KMS-11 (cell line): ENCODE results near the gene ABI3BP.

Source experiments
- H2AFZ ChIP-seq: fragments of 200-600 bp; sonication (generic); 2 replicates; pipeline ENCODE4 v1.6.1; 2016; ENCODE audit warnings: antibody characterized with exemption, mixed run types, low read depth
- H3K27ac ChIP-seq: fragments of 200-600 bp; sonication (generic); 2 replicates; pipeline ENCODE4 v1.6.1; 2016; ENCODE audit warnings: mild to moderate bottlenecking, mixed run types
- H3K27me3 ChIP-seq: fragments of 200-600 bp; sonication (generic); 2 replicates; pipeline ENCODE4 v1.6.1; 2017; ENCODE audit warnings: mild to moderate bottlenecking, low read depth, mixed run types, moderate library complexity; ENCODE audit not compliant: insufficient read depth
- H3K36me3 ChIP-seq: fragments of 200-600 bp; sonication (generic); 2 replicates; pipeline ENCODE4 v1.6.1; 2017; ENCODE audit warnings: mild to moderate bottlenecking, mixed run types; ENCODE audit not compliant: insufficient read depth
- H3K4me1 ChIP-seq: fragments of 200-600 bp; sonication (generic); 2 replicates; pipeline ENCODE4 v1.6.1; 2016; ENCODE audit warnings: mild to moderate bottlenecking, low read depth, mixed run types; ENCODE audit not compliant: poor library complexity, severe bottlenecking
- H3K4me2 ChIP-seq: fragments of 200-600 bp; sonication (generic); 2 replicates; pipeline ENCODE4 v1.7.0; 2016; ENCODE audit warnings: mild to moderate bottlenecking, mixed run types
- H3K4me3 ChIP-seq: fragments of 200-600 bp; sonication (generic); IDR thresholded peaks from 2 replicates; pipeline ENCODE4 v1.6.1; 2017; ENCODE audit warnings: low read depth, low read length, mixed read lengths; ENCODE audit not compliant: insufficient read depth
- H3K79me2 ChIP-seq: fragments of 200-600 bp; sonication (generic); 2 replicates; pipeline ENCODE4 v1.6.1; 2016; ENCODE audit warnings: low read depth, mixed run types; ENCODE audit not compliant: insufficient read depth
- H3K9ac ChIP-seq: fragments of 200-600 bp; sonication (generic); 2 replicates; pipeline ENCODE4 v1.6.1; 2016; ENCODE audit warnings: mild to moderate bottlenecking, mixed run types
- H4K20me1 ChIP-seq: fragments of 200-600 bp; sonication (generic); 2 replicates; pipeline ENCODE4 v1.6.1; 2016; ENCODE audit warnings: mild to moderate bottlenecking, mixed run types; ENCODE audit not compliant: insufficient read depth
- TF ChIP-seq, protein P1 (sequence below): fragments of 200-600 bp; sonication (generic); conservative IDR thresholded peaks from 2 replicates; pipeline ENCODE4 v1.6.1; 2017; ENCODE audit warnings: low read depth, mild to moderate bottlenecking, antibody characterized with exemption, low read length, moderate library complexity, mixed read lengths

The ABI3BP gene

DNA sequence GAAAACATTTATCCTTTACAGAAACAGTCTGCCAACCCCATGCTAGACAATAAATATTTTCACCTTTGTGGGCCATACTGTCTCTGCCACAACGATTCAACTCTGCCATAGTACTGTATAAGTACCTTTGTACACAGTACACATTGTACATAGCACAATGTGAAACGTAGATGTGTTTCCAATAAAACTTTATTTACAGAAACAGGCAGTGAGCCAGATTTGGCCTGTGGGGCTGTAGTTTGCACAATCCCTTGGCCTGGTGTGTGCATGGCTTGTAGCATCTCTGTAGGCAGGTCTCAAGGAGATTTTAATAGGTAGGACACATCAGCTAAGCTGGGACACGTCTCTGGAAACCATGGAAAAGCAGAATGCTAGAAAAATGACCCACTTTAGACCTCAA, 209.6 kb downstream of the ABI3BP start:
- Histone ChIP-seq H3K79me2 (no peaks in the 10 kb centered on the region), H3K4me3 (no peak overlapping the region), H3K36me3 (no peaks in the 10 kb centered on the region), H3K9ac (no peak overlapping the region), H3K4me2 (no peak overlapping the region), H3K27ac (no peak overlapping the region), H3K27me3 (no peaks in the 10 kb centered on the region), H3K4me1 (peaks cover 9% of the 10 kb centered on the region), H2AFZ (no peak overlapping the region), H4K20me1 (no peaks in the 10 kb centered on the region)
- TF ChIP-seq, protein P1, sequence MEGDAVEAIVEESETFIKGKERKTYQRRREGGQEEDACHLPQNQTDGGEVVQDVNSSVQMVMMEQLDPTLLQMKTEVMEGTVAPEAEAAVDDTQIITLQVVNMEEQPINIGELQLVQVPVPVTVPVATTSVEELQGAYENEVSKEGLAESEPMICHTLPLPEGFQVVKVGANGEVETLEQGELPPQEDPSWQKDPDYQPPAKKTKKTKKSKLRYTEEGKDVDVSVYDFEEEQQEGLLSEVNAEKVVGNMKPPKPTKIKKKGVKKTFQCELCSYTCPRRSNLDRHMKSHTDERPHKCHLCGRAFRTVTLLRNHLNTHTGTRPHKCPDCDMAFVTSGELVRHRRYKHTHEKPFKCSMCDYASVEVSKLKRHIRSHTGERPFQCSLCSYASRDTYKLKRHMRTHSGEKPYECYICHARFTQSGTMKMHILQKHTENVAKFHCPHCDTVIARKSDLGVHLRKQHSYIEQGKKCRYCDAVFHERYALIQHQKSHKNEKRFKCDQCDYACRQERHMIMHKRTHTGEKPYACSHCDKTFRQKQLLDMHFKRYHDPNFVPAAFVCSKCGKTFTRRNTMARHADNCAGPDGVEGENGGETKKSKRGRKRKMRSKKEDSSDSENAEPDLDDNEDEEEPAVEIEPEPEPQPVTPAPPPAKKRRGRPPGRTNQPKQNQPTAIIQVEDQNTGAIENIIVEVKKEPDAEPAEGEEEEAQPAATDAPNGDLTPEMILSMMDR: no peak

GRCh38 chr3:100782906-100783305, 210.3 kb downstream of the ABI3BP start:
- Histone ChIP-seq H3K9ac (no peak overlapping the region), H3K27ac (no peak overlapping the region), H3K79me2 (no peaks in the 10 kb centered on the region), H2AFZ (no peak overlapping the region), H3K36me3 (no peaks in the 10 kb centered on the region), H3K4me1 (peaks cover 9% of the 10 kb centered on the region), H4K20me1 (no peaks in the 10 kb centered on the region), H3K27me3 (no peaks in the 10 kb centered on the region), H3K4me2 (no peak overlapping the region), H3K4me3 (no peak overlapping the region)
- TF ChIP-seq, protein P1: no peak

GRCh38 chr3:100782348-100782747, 210.9 kb downstream of the ABI3BP start:
- H3K4me3 ChIP-seq: no peak overlapping the region
- no peak overlapping the region for H3K27ac ChIP-seq
- no peak overlapping the region for H3K4me2 ChIP-seq
- H4K20me1 ChIP-seq: no peaks in the 10 kb centered on the region
- no peak overlapping the region for H2AFZ ChIP-seq
- no peaks in the 10 kb centered on the region for H3K79me2 ChIP-seq
- TF ChIP-seq, protein P1: no peak
- H3K27me3 ChIP-seq: no peaks in the 10 kb centered on the region
- peaks cover 4% of the 10 kb centered on the region for H3K4me1 ChIP-seq
- no peak overlapping the region for H3K9ac ChIP-seq
- H3K36me3 ChIP-seq: no peaks in the 10 kb centered on the region

GRCh38 chr3:100781301-100781700, 211.9 kb downstream of the ABI3BP start:
- Histone ChIP-seq H3K79me2 (no peaks in the 10 kb centered on the region), H3K27me3 (no peaks in the 10 kb centered on the region), H4K20me1 (no peaks in the 10 kb centered on the region), H3K4me1 (no peaks in the 10 kb centered on the region), H3K27ac (no peak overlapping the region), H3K4me2 (no peak overlapping the region), H3K36me3 (no peaks in the 10 kb centered on the region), H3K9ac (no peak overlapping the region), H2AFZ (no peak overlapping the region), H3K4me3 (no peak overlapping the region)
- TF ChIP-seq, protein P1: no peak
